Stimulated activated naive CD8-positive, alpha-beta T cell treated with anti-CD3 and anti-CD28 coated beads, Interleukin-15, Interleukin-2, amounts not matched to agents 100 U/mL and 50 U/mL, for 24 hours (primary cell): ENCODE results near the gene COMT.
"Not testable (repeated sequence)": the region's sequence is repeated elsewhere in the genome, so short reads cannot be mapped to it uniquely, and the experiment has no call there.

Source experiments
- ATAC-seq: fragments of 150-1000 bp; cut with Tn5 transposase; one replicate; pipeline ENCODE4 v1.10.0; 2021
- DNase-seq: peaks from one replicate; pipeline ENCODE4 v3.0.0; 2021

The COMT gene

DNA sequence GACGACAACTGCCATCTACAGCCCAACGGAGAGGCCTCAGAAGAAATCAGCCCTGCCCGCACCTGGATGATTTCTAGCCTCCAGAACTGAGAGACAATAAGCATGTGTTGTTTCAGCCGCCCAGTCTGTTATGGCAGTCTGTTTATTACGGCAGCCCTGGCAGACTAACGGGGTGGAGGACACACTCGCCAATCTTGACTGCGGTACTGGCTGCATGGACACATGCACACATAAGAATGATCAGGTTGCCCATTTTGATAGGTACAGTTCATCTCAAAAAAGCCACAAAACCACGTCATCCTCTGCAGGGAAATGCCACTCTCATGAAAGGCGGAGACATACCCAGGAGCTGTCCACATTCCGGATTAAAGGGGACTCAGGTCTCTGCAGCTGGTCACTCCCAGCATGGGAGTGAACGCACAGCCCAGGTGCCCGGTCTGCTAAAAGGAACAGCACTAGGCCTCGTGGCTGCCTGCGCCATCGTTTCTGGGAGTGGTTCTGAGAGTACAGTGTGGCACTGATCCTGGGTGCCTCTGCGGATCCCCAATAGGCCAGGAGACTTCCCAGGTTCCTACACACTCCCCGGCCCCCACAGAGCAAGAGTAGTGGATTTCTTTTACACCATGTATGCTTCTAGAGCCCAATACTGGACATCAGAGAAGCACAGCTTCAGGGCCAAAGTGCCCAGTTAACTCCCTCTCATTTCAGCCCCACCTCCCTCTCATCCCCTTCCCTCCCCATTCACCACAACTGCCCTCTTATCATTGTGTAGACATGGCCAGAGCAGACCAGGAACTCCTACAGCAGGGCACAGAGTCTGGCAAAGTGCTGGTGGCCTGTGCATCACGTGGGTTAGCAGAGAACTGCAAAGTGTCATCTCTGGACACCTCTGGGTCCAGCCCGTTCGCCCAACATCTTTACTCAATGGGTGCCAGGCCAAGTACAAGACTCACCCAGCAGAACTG, 11.7 kb upstream of the COMT start:
- DNase-seq (no peak), ATAC-seq (no peak)

DNA sequence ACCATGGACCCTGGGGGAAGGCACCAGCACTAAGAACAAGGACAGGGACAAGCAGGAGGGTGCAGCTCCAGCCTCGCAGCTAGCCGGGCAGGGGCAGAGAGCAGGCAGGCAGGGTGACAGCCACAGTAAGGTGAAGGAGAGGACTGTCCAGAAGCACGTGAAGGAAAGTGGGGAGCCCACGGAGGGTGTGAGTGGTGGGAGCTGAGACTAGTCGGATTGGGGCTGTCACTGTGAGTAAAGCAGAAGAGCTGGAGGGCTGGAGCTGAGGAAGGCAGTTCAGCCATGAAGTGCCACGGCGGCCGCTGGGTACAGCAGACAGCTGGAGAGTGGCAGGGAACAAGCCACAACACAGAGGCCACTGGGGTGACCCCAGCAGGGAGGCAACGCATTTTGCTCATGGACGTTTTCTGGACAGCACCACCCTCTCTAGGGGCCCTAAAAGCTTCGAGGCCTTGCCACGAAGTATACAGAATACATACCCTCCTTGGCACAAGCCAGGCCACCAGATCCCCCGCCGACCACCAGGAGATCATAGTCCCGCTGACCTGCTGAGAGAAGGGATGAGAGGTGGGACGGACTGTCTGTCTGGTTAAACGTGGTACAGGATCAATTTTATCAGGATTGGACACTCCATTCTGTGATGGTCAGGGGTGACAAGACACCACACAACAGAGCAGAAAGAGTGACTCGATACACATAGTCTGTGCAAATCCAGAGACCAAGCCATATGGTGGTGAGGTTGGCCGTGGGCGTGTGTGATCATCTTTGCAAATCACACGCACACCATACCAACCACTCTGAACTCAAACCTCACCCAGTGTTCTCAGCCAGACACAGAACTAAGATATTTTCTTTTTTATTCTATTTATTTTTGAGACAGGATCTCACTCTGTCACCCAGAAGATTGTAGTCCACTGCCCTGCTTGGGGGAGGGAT, 10.8 kb upstream of the COMT start:
- ATAC-seq = peak; percentile 52
- DNase-seq = peak; percentile 16

DNA sequence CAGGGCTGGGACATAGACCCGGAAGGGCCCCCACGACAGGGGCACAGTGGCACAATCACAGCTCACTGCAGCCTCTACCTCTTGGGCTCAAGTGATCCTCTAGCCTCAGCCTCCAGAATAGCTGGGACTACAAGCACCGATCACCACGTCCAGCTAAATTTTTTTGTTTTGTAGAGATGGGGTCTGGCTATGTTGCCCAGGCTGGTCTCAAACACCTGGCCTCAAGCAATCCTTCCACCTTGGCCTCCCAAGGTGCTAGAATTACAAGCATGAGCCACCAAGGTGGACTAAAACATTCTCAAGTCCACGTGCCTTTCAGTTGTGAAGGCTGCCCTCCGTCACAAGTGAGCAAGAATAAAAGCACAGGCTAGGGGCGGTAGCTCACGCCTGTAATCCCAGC, 10.1 kb upstream of the COMT start:
- no peak for ATAC-seq

DNA sequence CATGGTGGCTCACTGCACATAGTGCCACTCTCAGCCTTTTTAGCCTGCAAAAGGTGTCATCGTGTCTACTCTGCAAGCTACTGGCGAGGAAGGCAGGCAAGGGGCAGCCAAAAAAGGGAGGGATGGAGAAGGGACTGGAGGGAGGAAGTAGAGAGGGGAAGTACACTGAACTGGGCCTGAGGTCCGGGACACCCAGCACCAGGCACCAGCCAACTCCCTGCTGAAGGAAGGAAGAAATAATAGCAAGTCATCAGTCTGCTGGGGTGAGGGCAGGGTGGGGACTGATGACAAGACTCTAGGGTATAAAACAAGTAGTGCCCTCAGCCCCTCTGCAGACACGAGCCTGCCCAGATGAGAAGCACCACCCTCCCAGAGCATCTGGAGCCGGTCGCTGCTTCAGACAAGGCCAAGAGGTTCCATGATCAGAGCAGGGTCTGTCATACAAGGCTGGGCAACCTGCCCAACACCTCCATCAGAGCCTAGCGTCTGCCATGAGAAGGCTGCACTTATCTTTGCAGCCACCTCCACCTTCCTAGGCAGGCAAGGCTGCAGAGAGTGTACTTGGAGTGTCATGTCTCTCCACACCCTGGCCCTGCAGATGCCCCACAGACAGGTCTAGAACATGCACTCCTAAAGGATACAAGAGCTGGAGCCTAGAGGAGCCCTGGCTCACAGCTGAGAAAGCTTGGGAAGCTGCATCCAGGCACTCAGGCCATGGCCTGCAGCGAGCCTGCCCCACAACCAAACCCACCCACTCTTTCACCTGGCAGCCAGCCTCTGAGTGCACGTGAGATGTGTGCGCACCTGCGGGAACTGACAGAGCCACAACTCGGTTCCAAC, 9.0 kb upstream of the COMT start:
- no peak for DNase-seq
- no peak for ATAC-seq

More for the DNA sequence above, 10.1 kb upstream of the COMT start:
- no peak for DNase-seq

DNA sequence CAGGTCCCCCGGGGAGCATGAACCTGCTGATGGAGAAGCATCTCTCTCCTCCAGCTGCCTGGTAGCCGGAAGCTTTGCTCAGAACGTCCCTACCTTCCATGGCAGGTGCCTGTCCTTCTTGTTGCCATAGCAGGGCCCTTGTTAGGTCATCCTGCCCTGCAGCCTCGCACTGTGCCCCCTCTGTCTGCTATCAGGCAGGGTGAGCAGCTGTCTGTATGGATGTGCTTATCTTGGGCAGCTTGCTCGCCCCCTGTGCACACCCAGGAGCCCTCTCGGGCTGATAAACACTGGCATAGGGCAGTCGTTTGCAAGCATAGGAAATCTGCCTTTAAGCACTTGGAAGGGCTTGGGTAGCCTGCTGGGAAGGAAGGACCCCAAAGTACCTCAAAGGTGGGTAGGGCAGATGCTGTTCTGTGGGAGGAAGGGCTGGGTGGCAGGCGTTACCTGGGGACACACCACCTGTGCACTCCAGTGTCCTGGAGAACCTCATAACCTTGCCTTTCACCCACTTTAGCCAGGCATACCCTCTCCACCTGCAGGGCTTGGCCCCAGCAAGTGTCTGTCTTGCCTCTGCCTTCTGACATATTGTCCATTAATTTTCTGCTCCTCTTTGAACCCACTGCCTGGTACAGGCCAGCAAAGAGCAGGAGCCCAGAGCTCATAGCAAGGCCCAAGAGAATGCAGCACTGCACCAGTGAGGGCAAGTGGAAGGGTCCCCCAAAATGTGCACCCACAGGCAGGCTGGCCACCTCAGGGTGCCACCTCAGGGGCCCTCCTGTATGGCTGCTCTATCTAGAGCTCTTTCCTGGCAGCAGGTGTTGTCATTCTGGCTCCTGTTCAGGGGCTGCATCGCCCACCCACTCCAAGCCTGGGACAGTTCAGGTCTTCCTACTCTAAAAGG, 8.0 kb upstream of the COMT start:
- no peak for ATAC-seq
- DNase-seq = no peak

DNA sequence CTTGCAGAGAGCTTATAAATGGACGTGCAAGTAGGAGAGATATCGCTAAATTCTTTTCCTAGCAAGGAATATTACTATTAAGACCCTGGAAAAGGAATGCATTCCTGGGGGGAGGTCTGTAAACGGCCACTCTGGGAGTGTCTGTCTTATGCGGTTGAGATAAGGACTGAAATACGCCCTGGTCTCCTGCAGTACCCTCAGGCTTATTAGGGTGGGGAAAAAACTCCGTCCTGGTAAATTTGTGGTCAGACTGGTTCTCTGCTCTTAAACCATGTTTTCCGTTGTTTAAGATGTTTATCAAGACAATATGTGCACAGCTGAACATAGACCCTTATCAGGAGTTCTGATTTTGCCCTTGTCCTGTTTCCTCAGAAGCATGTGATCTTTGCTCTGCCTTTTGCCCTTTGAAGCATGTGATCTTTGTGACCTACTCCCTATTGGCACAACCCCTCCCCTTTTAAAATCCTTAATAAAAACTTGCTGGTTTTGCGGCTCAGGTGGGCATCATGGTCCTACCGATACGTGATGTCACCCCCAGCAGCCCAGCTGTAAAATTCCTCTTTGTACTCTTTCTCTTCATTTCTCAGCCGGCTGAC, 6.4 kb upstream of the COMT start:
- DNase-seq, ATAC-seq: not testable (repeated sequence)

DNA sequence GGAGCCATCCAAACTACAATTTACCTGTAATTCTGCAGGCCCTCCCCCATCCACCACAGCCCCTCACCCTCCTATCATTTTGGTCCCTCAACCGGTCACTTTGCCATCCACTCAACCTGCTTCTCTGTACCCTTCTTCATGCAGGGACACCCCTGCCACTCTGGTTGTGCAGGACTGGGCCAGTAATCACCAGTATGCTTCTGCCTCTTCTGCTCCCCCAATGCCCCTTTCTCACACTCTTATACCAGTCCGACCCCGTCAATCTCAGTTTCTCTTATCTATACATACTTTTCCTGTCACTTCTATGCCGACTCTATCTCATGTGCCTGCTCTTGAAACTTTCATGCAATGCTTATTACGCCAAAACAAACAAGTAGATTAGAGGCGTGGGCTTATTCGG, 5.1 kb upstream of the COMT start:
- DNase-seq = no peak
- ATAC-seq = no peak

DNA sequence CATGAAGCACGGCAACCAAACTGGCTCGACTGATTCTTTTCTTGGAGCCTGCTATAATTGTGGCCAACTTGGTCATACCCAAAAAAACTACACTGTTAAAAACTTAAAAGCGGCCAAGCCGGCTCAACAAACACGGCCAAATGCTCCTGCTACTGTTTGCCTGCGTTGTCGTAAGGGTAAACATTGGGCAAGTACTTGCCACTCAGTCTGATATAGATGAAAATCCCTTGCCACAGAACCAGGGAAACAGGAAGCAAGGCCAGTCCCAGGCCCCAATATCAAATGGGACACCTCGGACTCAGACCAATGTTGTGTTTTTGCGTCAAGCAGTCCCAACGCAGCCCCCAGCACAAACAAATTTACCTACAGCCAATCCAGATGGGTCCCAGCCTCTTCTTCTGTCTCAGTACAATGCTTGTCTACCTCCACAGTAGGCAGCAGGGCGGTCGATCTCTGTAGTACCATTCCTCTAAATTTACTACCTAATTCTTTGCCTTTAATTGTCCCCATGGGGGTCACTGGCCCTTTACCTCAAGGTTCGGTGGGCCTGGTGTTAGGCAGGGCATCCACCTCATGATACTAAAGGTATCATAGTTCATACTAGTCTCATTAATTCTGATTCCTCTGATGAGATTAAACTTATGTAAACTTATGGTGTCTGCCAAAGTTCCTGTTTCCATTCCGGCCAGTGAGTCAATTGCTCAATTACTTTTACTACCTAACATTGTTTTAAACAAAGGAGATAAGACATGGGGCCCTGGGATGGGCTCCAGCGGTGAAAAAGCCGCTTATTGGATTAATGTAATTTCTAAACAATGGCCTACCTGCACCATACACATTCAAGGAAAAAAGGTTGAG, 3.7 kb upstream of the COMT start:
- DNase-seq (no peak), ATAC-seq (no peak)

DNA sequence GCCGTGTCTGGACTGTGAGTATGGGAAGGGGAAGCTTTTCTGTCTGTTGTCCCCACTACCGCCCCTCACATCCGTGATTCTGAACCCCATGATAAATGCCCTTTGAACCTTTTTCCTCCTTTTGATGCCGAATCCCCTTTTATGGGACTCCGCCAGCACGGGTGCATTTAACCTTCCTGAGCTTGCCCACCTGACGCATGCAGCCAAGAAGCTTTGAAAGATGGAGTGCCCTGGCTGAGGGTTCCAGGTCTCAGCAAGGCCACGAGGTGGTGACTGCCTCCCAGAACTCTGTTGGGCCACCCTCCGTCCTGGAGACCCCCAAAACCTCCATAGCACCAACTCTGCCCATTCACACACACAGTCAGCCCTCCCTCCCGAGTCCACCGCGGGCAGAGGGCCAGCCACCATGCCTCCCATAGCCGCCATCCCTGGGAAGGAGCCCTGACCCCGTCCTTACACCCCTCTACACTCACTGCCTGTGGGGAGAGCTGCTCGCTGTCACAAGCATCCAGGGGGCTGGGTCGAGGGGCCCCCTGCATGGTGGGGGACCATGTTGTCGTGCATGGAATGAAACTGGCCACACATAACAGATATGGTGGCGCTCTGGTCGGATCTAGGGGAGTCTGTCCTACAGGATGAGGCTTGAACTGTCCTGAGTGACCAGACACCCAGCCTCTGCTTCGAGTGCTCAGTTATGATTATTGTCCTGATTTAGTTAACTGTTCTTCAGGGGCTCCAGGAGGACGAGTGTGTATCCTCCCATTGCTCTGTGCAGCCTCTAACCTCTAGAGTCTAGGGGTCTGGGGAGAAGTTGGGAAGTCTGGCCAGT, 822 bp upstream of the COMT start:
- ATAC-seq = no peak
- DNase-seq = no peak

DNA sequence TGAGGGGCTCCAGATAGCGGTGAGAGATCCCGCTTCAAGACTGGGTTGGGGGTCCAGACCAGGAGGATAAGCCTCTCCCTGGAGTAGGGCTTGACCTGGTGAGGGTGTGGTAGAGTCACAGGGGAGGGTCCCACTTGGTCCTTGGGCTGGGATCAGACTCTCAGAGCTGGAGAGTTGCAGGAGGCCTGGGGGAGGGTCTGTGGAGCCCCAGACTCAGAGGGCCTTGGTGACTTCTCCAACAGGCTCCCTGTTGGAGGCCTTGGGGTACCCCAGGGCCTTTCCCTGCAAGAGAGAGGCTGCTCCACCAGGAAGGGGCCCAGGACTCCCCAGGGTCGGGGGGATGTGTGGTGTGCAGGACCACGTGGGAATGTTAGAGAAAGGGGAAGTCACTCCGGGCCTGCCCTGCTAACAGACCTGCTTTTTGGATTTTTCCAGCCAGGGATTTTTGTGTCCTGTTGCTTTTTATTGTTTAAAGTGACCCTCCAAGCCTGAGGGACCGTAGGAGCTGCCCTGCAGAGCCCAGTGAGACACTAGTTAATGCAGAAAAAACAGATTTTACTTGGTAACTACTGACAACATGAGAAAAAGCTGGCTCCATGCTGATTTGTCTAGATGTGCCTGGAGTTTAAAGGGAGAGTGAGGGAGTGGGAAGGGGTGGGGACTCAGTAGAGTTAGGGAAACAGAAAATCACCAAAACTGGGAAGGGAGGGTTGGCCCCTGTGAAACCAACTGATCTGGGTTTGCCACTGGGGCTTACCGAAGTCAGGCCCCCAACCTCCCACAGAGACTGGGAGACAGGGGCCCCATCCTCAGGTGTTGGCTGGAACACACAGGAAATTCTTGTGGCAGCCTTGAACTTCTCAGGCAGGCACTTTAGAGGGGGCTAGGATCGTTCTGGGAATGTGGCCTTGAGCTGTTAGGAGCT, 847 bp downstream of the COMT start:
- DNase-seq (peak; percentile 37), ATAC-seq (peak; percentile 29)

DNA sequence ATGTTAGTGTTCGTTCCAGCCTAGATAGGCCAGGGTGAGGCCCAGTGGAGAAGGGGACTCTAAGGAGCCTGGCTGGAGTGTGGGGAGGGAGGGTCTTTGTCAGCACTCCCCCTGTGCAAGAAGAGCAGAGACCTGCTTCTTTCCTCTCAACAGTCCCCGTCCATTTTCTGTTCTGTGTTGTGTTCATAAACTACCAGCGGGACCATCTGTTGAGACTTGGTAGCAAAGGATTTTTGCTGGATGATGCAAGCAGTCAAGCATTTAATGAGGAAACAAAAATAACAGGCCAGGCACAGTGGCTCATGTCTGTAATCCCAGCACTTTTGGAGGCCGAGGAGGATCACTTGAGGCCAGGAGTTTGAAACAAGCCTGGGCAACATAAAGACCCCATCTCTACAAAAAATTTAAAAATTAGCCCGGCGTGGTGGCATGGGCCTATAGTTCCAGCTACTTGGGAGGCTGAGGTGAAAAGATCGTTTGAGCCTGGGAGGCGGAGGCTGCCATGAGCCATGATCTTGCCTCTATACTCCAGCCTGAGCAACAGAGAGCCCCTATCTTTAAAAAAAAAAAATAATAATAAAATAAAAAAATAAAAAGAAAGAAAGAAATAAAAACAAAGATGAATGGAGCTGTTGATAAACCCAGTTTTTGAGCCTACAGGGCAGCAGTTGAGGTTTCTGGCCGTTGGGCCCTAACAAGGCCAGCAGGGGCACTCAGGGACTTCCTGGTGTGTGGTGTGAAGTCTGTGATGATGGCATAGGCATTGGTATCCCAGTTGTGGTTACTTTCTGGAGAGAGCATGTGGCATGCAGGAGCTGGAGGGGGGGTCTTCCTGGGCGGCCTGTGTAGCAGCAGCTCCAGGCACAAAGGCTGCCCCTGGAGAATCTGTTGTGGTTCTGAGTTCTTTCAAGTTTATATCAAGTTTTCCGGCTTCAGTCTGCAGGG, 1.8 kb downstream of the COMT start:
- DNase-seq = no peak
- ATAC-seq = no peak

DNA sequence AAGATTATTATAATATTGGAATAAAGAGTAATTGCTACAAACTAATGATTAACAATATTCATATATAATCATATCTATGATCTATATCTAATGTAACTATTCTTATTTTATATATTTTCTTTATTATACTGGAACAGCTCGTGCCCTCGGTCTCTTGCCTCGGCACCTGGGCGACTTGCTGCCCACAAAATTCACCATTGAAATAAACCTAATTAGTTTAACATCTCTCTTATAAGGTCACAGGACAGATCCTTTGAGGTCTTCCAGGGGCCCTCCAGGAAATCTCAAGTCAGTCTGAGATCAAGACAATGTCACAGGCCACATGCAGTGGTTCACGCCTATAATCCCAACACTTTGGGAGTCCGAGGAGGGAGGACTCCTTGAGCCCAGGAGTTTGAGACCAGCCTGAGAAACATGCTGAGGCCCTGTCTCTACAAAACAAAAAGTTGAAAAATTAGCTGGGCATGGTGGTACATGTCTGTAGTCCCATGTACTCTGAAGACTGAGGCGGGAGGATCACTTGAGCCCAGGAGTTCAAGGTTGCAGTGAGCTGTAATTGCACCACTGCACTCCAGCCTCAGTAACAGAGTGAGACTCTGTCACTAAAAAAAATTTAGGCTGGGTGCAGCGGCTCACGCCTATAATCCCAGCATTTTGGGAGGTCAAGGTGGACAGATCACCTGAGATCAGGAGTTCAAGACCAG, 6.6 kb downstream of the COMT start:
- no peak for DNase-seq
- no peak for ATAC-seq

DNA sequence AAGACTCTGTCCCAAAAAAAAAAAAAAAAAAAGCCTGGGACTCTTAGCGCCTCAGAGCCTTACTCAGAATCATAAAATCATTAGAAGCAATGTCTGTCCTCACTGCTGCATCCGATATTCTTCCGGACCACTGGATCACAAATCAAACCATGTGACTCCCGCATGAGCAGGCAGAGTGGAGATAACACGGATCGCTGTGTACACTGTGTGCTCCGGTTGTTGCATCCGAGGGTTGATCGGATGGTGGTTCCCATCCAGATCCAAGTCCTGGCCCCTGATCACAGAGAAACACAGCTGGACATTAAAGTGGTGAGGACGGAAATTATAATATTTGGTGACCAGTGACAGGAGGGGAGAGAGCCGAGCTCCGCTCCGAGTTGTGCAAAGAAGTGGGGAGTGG, 9.8 kb downstream of the COMT start:
- ATAC-seq (no peak), DNase-seq (no peak)

DNA sequence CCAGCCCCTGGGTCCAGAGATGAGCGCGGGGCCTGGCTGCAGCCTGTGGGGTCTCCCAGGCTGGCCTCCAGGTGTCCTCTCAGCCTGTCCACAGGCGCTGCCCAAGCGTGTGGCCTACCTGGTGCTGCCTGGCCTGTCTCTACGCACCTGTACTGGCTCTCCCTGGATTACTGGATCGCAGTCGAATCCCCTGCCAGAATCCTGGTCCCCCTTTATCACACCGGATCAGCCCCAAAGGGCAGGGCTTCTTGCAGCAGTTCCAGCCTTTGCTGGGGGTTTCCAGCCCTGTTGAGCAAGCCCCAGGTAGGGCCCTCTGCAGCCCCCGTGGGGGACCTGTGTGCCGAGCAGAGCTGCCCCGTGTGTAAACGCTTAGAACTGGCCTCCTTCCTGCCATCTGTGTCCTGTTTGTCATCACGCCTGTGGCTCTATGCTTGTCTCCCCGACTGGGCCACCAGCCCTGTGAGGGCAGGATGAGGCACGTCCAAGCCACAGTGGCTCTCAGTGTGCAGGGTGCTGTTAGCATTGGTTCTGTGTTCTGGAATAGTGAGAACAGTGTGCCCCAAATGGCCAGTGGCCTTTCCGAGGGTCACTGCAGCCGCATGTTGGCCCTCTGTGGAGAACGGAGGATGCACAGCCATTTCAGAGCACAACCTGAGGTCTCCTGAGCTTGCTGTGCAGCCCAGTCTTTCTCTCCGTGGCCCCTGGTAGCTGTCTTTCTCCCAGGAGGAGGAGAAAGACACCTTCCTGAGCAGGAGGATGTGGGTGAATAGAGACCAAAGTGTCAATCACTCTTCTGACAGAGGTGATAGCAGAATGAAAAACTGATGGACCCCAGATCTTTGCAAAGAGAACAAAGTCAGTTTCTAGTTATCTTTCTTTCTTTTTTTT, 13.9 kb downstream of the COMT start:
- DNase-seq = no peak
- ATAC-seq = no peak

DNA sequence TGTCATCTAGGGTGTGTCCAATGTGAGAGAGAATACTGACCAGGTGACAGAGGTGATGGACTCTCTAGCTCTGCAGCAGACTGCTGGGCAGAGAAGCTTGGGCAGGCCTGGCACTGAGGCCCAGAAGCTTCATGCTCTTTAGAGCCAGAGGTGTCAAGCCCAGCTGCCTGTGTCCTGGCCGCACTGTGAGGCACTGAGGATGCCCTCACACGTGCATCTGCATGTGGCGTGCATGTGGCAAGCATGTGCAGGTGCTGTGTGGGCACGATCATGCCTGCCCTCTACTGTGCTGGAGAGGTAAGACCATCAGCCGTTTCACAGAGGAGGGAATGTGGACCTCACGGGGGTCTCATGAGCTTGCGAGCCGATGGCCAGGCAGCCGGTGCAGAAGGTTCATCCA, 15.9 kb downstream of the COMT start:
- no peak for DNase-seq
- ATAC-seq = no peak
